ENCODE measurements around the gene CCDC88C.

- TF ChIP-seq POLR2AphosphoS5 (IDR thresholded peaks at IDR 0.05) (peak; percentile 85), POLR2A (IDR thresholded peaks at IDR 0.05) (no peak)
These were observed 126.6 kb downstream of the CCDC88C start for GRCh38 chr14:91290986-91291385.

Data from prostate gland (tissue), 1 donor.